HL-60/S4 treated with retinoic acid at 250 ng/mL for 4 days and 3 days (cell line): Measurements from ENCODE around the gene SP3.

Experiments used
- in situ Hi-C: fragments of 300-500 bp; cut with MboI; formaldehyde crosslinking; loops from 2 replicates; pipeline ENCODE4 v1.7.0; 2022; ENCODE audit warnings: low sequenced_read_pairs

SP3 gene

GRCh38 chr2:173997269-173997668 lies 32.1 kb upstream of the SP3 start:
- in situ Hi-C loops, result no loop called here

- in situ Hi-C loops, result no loop called here
Observed at GRCh38 chr2:173996766-173997165, 31.6 kb upstream of the SP3 start.

GRCh38 chr2:173993459-173993858 lies 28.3 kb upstream of the SP3 start:
- in situ Hi-C loops, result no loop called here

GRCh38 chr2:173991856-173992588 lies 26.8 kb upstream of the SP3 start:
- in situ Hi-C loops, result no loop called here

GRCh38 chr2:173990970-173991819 lies 26.0 kb upstream of the SP3 start:
- in situ Hi-C loops, result no loop called here

- in situ Hi-C loops, result no loop called here
Observed at GRCh38 chr2:173990245-173990644, 25.1 kb upstream of the SP3 start.

- in situ Hi-C loops, result no loop called here
Observed at GRCh38 chr2:173989884-173990215, 24.7 kb upstream of the SP3 start.

GRCh38 chr2:173989160-173989883 lies 24.1 kb upstream of the SP3 start:
- in situ Hi-C loops, result no loop called here

- in situ Hi-C loops, result no loop called here
Observed at GRCh38 chr2:173986805-173987204, 21.6 kb upstream of the SP3 start.

- in situ Hi-C loops, result no loop called here
Observed at GRCh38 chr2:173985605-173985992, 20.4 kb upstream of the SP3 start.

GRCh38 chr2:173984866-173985604 lies 19.9 kb upstream of the SP3 start:
- in situ Hi-C loops, result no loop called here

GRCh38 chr2:173983391-173983871 lies 18.3 kb upstream of the SP3 start:
- in situ Hi-C loops, result no loop called here

GRCh38 chr2:173982918-173983317 lies 17.7 kb upstream of the SP3 start:
- in situ Hi-C loops, result no loop called here

GRCh38 chr2:173982182-173982714 lies 17.1 kb upstream of the SP3 start:
- in situ Hi-C loops, result no loop called here

GRCh38 chr2:173981520-173981919 lies 16.3 kb upstream of the SP3 start:
- in situ Hi-C loops, result no loop called here

- in situ Hi-C loops, result no loop called here
Observed at GRCh38 chr2:173979751-173980351, 14.7 kb upstream of the SP3 start.

GRCh38 chr2:173978447-173978846 lies 13.3 kb upstream of the SP3 start:
- in situ Hi-C loops, result no loop called here

- in situ Hi-C loops, result no loop called here
Observed at GRCh38 chr2:173972636-173973035, 7.5 kb upstream of the SP3 start.

- in situ Hi-C loops, result no loop called here
Observed at GRCh38 chr2:173972165-173972564, 7.0 kb upstream of the SP3 start.

GRCh38 chr2:173970516-173970924 lies 5.3 kb upstream of the SP3 start:
- in situ Hi-C loops, result no loop called here
